ENCODE data around the gene ASCL1. TPM values are rescaled to one million over a fixed set of nuclear protein-coding genes. Genes with fewer than 3 reads are reported as not detected.

ASCL1 gene
- total and polyA plus RNA-seq, 9 of the 15 experiments (the other 6 are each of a cell fraction or from before 2014, with no cell fraction given), result 0.01 to 0.09 (median 0.04) TPM; not detected in 3

DNA sequence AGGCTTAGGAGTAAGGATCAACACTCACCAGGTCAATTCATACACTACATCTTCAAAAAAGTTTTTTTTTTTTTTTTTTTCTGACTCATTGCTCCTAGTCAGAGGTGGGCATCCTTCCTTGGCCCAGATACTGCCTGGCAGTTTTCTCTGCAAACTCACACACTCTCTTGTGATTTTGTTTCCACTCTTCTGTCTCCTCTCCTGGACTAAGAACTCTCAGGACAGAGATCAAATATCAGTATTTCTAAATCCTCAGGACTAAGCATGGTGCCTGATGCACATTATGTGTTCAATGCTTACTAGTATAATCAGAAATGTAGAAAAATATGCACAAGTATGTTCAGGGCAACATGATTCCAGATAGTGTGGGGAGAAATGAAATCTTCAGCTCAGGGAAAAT lies 30.3 kb upstream of the ASCL1 start:
- no peak overlapping the region for H3K27ac ChIP-seq (ENCODE audit: extremely low read depth, low read depth, low read length)
- FAIRE-seq, result no peak
- no peaks in the 10 kb centered on the region for H3K4me1 ChIP-seq (replicated peaks in 1 of 2; ENCODE audit: control insufficient read depth in 2 of 2, insufficient read depth in 2 of 2, low read length in 2 of 2)
- H3K4me2 ChIP-seq (ENCODE audit: insufficient read depth, low read length), result no peak overlapping the region
- BruUV-seq (replicated peaks), result no TSS peak
- ChIA-PET CTCF (ENCODE audit: low intra/inter-chr PET ratio) (no interaction called here), POLR2A (no interaction called here)
- in situ Hi-C loops (cut with MboI), result no loop called here
- no peak overlapping the region for H2AFZ ChIP-seq (ENCODE audit: low read depth, low read length)
- no peaks in the 10 kb centered on the region for H3K9me3 ChIP-seq (replicated peaks; ENCODE audit: control insufficient read depth, insufficient read depth, low read depth, low read length)
- no peaks in the 10 kb centered on the region for H4K20me1 ChIP-seq (replicated peaks; ENCODE audit: control insufficient read depth, insufficient read depth, low read length)
- H3K27me3 ChIP-seq (ENCODE audit: control insufficient read depth in 2 of 2, insufficient read depth in 2 of 2, low read length in 2 of 2), result no peaks in the 10 kb centered on the region
- H3K4me3 ChIP-seq, result no peak overlapping the region
- H3K9me1 ChIP-seq (ENCODE audit: control insufficient read depth, insufficient read depth, low read length), result no peaks in the 10 kb centered on the region
- no peaks in the 10 kb centered on the region for H3K36me3 ChIP-seq (ENCODE audit: control insufficient read depth, insufficient read depth, low read length)
- H3K9ac ChIP-seq (ENCODE audit: insufficient read depth in 1 of 2, low read depth in 2 of 2, low read length in 2 of 2), result no peak overlapping the region
- no peaks in the 10 kb centered on the region for H3K79me2 ChIP-seq (ENCODE audit: control insufficient read depth, insufficient read depth, low read length)
- no peak for DNase-seq (ENCODE audit: extremely low read depth in 1 of 4, low spot score in 3 of 4)
- ATAC-seq, result no peak
- intact Hi-C loops (cut with micrococcal nuclease), result no loop called here
- TF ChIP-seq RBM34 (IDR thresholded peaks at IDR 0.05; ENCODE audit: borderline replicate concordance, insufficient read depth, low read length) (no peak), ZNF347 (CRISPR knock-in tag; IDR thresholded peaks at IDR 0.05; ENCODE audit: low read depth) (no peak), ZNF140 (CRISPR knock-in tag; IDR thresholded peaks at IDR 0.05) (no peak), TOE1 (IDR thresholded peaks at IDR 0.05; ENCODE audit: borderline replicate concordance) (no peak), TOE1 (CRISPR knock-in tag; IDR thresholded peaks at IDR 0.05; ENCODE audit: borderline replicate concordance, low read depth) (no peak), STAT5A (IDR thresholded peaks at IDR 0.05; ENCODE audit: borderline replicate concordance, low read length) (no peak)
- TF ChIP-seq, protein P1, sequence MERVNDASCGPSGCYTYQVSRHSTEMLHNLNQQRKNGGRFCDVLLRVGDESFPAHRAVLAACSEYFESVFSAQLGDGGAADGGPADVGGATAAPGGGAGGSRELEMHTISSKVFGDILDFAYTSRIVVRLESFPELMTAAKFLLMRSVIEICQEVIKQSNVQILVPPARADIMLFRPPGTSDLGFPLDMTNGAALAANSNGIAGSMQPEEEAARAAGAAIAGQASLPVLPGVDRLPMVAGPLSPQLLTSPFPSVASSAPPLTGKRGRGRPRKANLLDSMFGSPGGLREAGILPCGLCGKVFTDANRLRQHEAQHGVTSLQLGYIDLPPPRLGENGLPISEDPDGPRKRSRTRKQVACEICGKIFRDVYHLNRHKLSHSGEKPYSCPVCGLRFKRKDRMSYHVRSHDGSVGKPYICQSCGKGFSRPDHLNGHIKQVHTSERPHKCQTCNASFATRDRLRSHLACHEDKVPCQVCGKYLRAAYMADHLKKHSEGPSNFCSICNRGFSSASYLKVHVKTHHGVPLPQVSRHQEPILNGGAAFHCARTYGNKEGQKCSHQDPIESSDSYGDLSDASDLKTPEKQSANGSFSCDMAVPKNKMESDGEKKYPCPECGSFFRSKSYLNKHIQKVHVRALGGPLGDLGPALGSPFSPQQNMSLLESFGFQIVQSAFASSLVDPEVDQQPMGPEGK (CRISPR knock-in tag; IDR thresholded peaks at IDR 0.05; ENCODE audit: borderline replicate concordance), result no peak
- TF ChIP-seq, protein P2, sequence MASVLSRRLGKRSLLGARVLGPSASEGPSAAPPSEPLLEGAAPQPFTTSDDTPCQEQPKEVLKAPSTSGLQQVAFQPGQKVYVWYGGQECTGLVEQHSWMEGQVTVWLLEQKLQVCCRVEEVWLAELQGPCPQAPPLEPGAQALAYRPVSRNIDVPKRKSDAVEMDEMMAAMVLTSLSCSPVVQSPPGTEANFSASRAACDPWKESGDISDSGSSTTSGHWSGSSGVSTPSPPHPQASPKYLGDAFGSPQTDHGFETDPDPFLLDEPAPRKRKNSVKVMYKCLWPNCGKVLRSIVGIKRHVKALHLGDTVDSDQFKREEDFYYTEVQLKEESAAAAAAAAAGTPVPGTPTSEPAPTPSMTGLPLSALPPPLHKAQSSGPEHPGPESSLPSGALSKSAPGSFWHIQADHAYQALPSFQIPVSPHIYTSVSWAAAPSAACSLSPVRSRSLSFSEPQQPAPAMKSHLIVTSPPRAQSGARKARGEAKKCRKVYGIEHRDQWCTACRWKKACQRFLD (CRISPR knock-in tag; IDR thresholded peaks at IDR 0.05), result no peak
- TF ChIP-seq, protein P3, sequence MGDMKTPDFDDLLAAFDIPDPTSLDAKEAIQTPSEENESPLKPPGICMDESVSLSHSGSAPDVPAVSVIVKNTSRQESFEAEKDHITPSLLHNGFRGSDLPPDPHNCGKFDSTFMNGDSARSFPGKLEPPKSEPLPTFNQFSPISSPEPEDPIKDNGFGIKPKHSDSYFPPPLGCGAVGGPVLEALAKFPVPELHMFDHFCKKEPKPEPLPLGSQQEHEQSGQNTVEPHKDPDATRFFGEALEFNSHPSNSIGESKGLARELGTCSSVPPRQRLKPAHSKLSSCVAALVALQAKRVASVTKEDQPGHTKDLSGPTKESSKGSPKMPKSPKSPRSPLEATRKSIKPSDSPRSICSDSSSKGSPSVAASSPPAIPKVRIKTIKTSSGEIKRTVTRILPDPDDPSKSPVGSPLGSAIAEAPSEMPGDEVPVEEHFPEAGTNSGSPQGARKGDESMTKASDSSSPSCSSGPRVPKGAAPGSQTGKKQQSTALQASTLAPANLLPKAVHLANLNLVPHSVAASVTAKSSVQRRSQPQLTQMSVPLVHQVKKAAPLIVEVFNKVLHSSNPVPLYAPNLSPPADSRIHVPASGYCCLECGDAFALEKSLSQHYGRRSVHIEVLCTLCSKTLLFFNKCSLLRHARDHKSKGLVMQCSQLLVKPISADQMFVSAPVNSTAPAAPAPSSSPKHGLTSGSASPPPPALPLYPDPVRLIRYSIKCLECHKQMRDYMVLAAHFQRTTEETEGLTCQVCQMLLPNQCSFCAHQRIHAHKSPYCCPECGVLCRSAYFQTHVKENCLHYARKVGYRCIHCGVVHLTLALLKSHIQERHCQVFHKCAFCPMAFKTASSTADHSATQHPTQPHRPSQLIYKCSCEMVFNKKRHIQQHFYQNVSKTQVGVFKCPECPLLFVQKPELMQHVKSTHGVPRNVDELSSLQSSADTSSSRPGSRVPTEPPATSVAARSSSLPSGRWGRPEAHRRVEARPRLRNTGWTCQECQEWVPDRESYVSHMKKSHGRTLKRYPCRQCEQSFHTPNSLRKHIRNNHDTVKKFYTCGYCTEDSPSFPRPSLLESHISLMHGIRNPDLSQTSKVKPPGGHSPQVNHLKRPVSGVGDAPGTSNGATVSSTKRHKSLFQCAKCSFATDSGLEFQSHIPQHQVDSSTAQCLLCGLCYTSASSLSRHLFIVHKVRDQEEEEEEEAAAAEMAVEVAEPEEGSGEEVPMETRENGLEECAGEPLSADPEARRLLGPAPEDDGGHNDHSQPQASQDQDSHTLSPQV (IDR thresholded peaks at IDR 0.05), result no peak
- TF ChIP-seq, protein P4, sequence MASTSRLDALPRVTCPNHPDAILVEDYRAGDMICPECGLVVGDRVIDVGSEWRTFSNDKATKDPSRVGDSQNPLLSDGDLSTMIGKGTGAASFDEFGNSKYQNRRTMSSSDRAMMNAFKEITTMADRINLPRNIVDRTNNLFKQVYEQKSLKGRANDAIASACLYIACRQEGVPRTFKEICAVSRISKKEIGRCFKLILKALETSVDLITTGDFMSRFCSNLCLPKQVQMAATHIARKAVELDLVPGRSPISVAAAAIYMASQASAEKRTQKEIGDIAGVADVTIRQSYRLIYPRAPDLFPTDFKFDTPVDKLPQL (IDR thresholded peaks at IDR 0.05; ENCODE audit: extremely low read depth, insufficient read length), result no peak
